Mucosa of descending colon (tissue), 3 donors: ENCODE results near the gene FKBP10. TPM values are rescaled to one million over a fixed set of nuclear protein-coding genes. Genes with fewer than 3 reads are reported as not detected.

Experiments
- ATAC-seq: fragments of 200-7000 bp; cut with Tn5 transposase; one replicate; pipeline ENCODE4 v1.9.1; 2020; ENCODE audit warnings: mild to moderate bottlenecking, moderate library complexity
- DNase-seq, 3 donors: peaks; one replicate each; pipeline ENCODE4 v3.0.0-alpha.2; 2020
- H3K36me3 ChIP-seq: fragments of 200-600 bp; one replicate; pipeline ENCODE4 v1.8.0; 2021; ENCODE audit warnings: low read depth, mild to moderate bottlenecking
- H3K4me1 ChIP-seq: fragments of 200-600 bp; one replicate; pipeline ENCODE4 v1.8.0; 2021; ENCODE audit warnings: low read depth, mild to moderate bottlenecking
- H3K4me3 ChIP-seq: fragments of 200-600 bp; one replicate; pipeline ENCODE4 v1.8.0; 2021; ENCODE audit warnings: mild to moderate bottlenecking
- H3K9me3 ChIP-seq: fragments of 200-600 bp; one replicate; pipeline ENCODE4 v1.8.0; 2021; ENCODE audit warnings: mild to moderate bottlenecking
- intact Hi-C, 2 donors: fragments of 100-400 bp; cut with DNase I in 1 of 2; cut with micrococcal nuclease in 1 of 2; formaldehyde crosslinking; loops; one replicate each; pipeline versions ENCODE4 v1.11.0 to v1.11.1; 2022; cut with DNase I, micrococcal nuclease
- total RNA-seq, 3 donors: library from RNA; stranded (reverse); fragmentation: NEBNext Ultra II Directional in 2 of 3; extraction: Animal tissue kit (Norgen Biotek cat#: 25700) in 2 of 3; gene quantifications; one replicate each; pipeline versions ENCODE4 v1.2.1 to v1.2.4, GENCODE V29; 2021 to 2023
- TF ChIP-seq, protein P1 (sequence below): fragments of 200-600 bp; IDR thresholded peaks from one replicate; pipeline ENCODE4 v1.8.0; 2022; ENCODE audit warnings: antibody characterized with exemption, mild to moderate bottlenecking
- donor health status: DM: no; HTN: no; CAD: no; lungs with moderate emphysema.
- donor health status: DM: no; HTN: no; CAD: no.
- donor health status: DM: no; HTN: yes; CAD: no.

The FKBP10 gene
- total RNA-seq, 3 donors from 2014 or later: 5.7 to 32.7 (median 18.6) TPM

DNA sequence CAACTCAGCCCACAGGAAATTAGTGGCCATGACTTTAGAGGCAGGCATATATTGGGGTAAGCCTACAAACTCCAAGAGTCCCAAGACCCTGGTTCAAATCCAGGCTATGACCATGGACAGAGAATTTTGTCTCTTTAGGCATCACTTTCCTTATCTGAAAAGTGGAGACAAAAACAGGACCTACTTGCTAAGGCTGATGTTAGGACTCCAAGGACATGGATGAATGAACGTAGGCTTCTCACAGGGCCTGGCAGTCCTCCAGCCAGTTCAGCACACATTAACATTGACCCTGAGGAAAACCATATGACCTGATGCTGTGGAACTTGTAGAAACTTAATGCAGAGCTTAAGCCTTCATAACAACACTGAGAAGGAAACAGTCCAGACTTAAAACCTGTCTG lies 1.4 kb downstream of the FKBP10 start:
- ATAC-seq (no peak), DNase-seq (no peak)
- TF ChIP-seq, protein P1, sequence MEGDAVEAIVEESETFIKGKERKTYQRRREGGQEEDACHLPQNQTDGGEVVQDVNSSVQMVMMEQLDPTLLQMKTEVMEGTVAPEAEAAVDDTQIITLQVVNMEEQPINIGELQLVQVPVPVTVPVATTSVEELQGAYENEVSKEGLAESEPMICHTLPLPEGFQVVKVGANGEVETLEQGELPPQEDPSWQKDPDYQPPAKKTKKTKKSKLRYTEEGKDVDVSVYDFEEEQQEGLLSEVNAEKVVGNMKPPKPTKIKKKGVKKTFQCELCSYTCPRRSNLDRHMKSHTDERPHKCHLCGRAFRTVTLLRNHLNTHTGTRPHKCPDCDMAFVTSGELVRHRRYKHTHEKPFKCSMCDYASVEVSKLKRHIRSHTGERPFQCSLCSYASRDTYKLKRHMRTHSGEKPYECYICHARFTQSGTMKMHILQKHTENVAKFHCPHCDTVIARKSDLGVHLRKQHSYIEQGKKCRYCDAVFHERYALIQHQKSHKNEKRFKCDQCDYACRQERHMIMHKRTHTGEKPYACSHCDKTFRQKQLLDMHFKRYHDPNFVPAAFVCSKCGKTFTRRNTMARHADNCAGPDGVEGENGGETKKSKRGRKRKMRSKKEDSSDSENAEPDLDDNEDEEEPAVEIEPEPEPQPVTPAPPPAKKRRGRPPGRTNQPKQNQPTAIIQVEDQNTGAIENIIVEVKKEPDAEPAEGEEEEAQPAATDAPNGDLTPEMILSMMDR: no peak
- Histone ChIP-seq H3K9me3 (no peaks in the 10 kb centered on the region), H3K36me3 (no peaks in the 10 kb centered on the region), H3K4me3 (no peak overlapping the region), H3K4me1 (peaks cover 22% of the 10 kb centered on the region)
- intact Hi-C loops: no loop called here

- intact Hi-C loops: no loop called here
- ATAC-seq: no peak
Measured at GRCh38 chr17:41816637-41817320, 4.0 kb downstream of the FKBP10 start.

DNA sequence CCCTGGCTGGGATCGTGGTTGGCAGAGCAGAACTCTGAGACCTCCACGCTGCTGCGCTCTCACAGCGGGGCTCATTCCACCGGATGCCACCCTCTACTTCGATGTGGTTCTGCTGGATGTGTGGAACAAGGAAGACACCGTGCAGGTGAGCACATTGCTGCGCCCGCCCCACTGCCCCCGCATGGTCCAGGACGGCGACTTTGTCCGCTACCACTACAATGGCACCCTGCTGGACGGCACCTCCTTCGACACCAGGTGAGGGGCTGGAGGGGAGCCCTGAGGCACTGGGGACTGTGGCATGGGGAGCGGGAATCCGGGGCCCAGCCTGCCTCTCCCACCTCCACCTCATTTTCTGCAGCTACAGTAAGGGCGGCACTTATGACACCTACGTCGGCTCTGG lies 5.2 kb downstream of the FKBP10 start:
- peak in 1 of 3 donors; percentile 42 for DNase-seq
- H3K36me3 ChIP-seq: no peaks in the 10 kb centered on the region
- no peaks in the 10 kb centered on the region for H3K9me3 ChIP-seq
- H3K4me1 ChIP-seq: no peaks in the 10 kb centered on the region
- TF ChIP-seq, protein P1: no peak
- H3K4me3 ChIP-seq: no peak overlapping the region
- no peak for ATAC-seq
- intact Hi-C loops: no loop called here

More at GRCh38 chr17:41816637-41817320, 4.0 kb downstream of the FKBP10 start:
- Histone ChIP-seq H3K4me3 (no peak overlapping the region), H3K36me3 (no peaks in the 10 kb centered on the region), H3K4me1 (peaks cover 6% of the 10 kb centered on the region), H3K9me3 (no peaks in the 10 kb centered on the region)
- DNase-seq: peak in 1 of 3 donors; percentile 36
- TF ChIP-seq, protein P1: no peak

DNA sequence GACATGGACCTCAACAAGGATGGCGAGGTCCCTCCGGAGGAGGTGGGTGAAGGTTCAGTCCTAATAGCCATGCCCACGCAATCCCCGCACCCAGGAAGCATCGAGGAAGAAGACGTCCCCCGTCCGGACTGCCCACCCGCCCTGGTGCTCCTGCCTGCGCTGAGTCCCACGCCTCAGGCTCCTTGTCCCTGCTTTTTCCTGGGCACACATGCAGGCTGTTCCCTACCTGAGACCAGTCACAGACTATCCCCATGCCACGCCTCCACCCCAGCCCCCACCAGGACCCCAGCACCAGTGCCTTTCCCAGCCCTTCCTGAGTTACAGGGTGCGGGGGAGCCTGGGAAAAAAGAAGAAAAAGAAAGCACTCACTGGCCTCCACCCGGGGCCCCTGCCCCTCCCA lies 9.0 kb downstream of the FKBP10 start:
- TF ChIP-seq, protein P1: no peak
- intact Hi-C loops: no loop called here
- ATAC-seq: no peak

GRCh38 chr17:41822216-41823140 lies 9.7 kb downstream of the FKBP10 start:
- DNase-seq (no peak), ATAC-seq (no peak)
- no peaks in the 10 kb centered on the region for H3K36me3 ChIP-seq

More for the DNA sequence above, 9.0 kb downstream of the FKBP10 start:
- no peaks in the 10 kb centered on the region for H3K9me3 ChIP-seq
- no peak for DNase-seq
- no peaks in the 10 kb centered on the region for H3K36me3 ChIP-seq
- H3K4me1 ChIP-seq: no peaks in the 10 kb centered on the region
- no peak overlapping the region for H3K4me3 ChIP-seq

More at GRCh38 chr17:41822216-41823140, 9.7 kb downstream of the FKBP10 start:
- intact Hi-C loops: no loop called here
- Histone ChIP-seq H3K9me3 (no peaks in the 10 kb centered on the region), H3K4me1 (no peaks in the 10 kb centered on the region), H3K4me3 (no peak overlapping the region)
- TF ChIP-seq, protein P1: no peak
